ENCODE results near the gene MRPL37. TPM values are rescaled to one million over a fixed set of nuclear protein-coding genes. Genes with fewer than 3 reads are reported as not detected.

The MRPL37 gene
- polyA plus RNA-seq, 1 donor (not counting 4 experiments of a cell fraction or from before 2014, with no cell fraction given) = 30.9 TPM

DNA sequence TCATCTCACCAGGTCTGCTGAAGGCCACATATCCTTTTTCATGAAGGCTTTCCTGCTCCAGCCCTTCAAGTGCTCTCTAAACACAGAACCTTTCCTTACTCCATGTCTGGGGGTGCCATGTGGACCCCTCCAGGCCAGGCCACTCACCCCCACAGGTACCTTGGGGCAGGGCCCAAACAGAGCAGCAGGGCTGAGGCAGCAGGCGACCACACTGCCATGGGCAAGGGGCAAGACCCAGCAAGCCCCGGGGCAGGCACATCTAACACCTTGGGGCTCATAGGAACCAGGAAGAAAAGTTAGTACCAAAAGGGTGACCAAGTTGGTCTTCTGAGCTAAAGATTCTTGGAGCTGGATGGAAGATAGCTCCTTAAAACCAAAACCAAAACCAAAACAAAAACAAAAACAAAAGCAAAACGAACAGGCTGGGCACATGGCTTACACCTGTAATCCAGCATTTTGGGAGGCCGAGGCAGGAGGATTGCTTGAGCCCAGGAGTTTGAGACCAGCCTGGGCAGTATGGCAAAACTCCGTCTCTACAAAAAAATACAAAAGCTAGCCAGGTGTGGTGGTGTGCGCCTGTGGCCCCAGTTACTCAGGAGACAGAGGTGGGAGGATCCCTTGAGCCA is 63.7 kb downstream of the MRPL37 start:
- no peaks in the 10 kb centered on the region for H3K9me1 ChIP-seq (ENCODE audit: control insufficient read depth, extremely low read depth, insufficient read depth, low read length)
- H2AFZ ChIP-seq (ENCODE audit: control insufficient read depth, low read length) = no peak overlapping the region
- no peak overlapping the region for H3K27ac ChIP-seq (ENCODE audit: control insufficient read depth, insufficient read depth, low read length)
- no peaks in the 10 kb centered on the region for H3K79me2 ChIP-seq (ENCODE audit: control insufficient read depth, insufficient read depth, low read length)
- TF ChIP-seq, protein P1, sequence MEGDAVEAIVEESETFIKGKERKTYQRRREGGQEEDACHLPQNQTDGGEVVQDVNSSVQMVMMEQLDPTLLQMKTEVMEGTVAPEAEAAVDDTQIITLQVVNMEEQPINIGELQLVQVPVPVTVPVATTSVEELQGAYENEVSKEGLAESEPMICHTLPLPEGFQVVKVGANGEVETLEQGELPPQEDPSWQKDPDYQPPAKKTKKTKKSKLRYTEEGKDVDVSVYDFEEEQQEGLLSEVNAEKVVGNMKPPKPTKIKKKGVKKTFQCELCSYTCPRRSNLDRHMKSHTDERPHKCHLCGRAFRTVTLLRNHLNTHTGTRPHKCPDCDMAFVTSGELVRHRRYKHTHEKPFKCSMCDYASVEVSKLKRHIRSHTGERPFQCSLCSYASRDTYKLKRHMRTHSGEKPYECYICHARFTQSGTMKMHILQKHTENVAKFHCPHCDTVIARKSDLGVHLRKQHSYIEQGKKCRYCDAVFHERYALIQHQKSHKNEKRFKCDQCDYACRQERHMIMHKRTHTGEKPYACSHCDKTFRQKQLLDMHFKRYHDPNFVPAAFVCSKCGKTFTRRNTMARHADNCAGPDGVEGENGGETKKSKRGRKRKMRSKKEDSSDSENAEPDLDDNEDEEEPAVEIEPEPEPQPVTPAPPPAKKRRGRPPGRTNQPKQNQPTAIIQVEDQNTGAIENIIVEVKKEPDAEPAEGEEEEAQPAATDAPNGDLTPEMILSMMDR (optimal IDR thresholded peaks at IDR 0.05 in 1 of 3, IDR thresholded peaks at IDR 0.05 in 1 of 3, conservative IDR thresholded peaks at IDR 0.05 in 1 of 3; ENCODE audit: extremely low read depth in 1 of 3, insufficient read depth in 2 of 3, low read length in 3 of 3) = no peak
- TF ChIP-seq EZH2 (IDR thresholded peaks at IDR 0.05; ENCODE audit: low read length) = no peak
- H3K27me3 ChIP-seq (ENCODE audit: control insufficient read depth, extremely low read depth, insufficient read depth, low read length) = no peaks in the 10 kb centered on the region
- no peak overlapping the region for H3K9ac ChIP-seq (ENCODE audit: control insufficient read depth, extremely low read depth, insufficient read depth, low read length)
- H3K4me3 ChIP-seq (ENCODE audit: control insufficient read depth in 2 of 3, extremely low read depth in 1 of 3, insufficient read depth in 2 of 3, low read depth in 1 of 3, low read length in 3 of 3) = no peak overlapping the region
- DNase-seq (ENCODE audit: low read depth, low spot score) = no peak
- H4K20me1 ChIP-seq (ENCODE audit: control insufficient read depth, extremely low read depth, insufficient read depth, low read length) = no peaks in the 10 kb centered on the region
- no peak overlapping the region for H3K4me2 ChIP-seq (ENCODE audit: control insufficient read depth, extremely low read depth, insufficient read depth, low read depth, low read length)
- dilution Hi-C loops (cut with MboI; ENCODE audit: extremely low pct_ligation_motif_present, low sequenced_read_pairs) = no loop called here
- no peaks in the 10 kb centered on the region for H3K9me3 ChIP-seq (ENCODE audit: control insufficient read depth, low read depth, low read length)
- H3K4me1 ChIP-seq (ENCODE audit: control insufficient read depth, extremely low read depth, insufficient read depth, low read length) = peaks cover 8% of the 10 kb centered on the region
- no peak for FAIRE-seq
- H3K36me3 ChIP-seq (ENCODE audit: control insufficient read depth in 2 of 2, extremely low read depth in 1 of 2, insufficient read depth in 2 of 2, low read length in 2 of 2) = peaks cover 3 to 5% of the 10 kb centered on the region in 2 experiments

DNA sequence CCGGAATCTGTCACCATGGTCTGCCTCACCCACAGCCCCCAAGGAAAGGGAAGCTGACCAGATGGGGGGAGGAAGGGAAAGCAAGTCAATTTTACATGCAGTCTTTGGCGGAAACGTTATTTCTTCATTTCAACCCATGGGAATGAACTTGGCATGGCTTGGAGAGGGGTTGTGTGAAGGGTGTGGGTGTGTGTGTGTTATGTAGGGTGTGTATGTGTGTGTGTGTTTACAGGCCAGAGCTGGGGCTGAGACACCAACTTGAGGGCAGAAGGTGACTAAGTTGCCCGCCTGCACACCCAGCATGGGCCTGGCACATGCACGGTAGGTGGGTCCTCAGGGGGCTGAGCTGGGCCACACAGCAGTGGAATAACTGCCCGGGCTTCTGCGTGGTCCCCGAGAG is 65.2 kb downstream of the MRPL37 start:
- FAIRE-seq (no peak), DNase-seq (ENCODE audit: low read depth, low spot score) (no peak)
- Histone ChIP-seq H3K9me3 (ENCODE audit: control insufficient read depth, low read depth, low read length) (no peaks in the 10 kb centered on the region), H3K36me3 (ENCODE audit: control insufficient read depth in 2 of 2, extremely low read depth in 1 of 2, insufficient read depth in 2 of 2, low read length in 2 of 2) (peaks cover 3 to 5% of the 10 kb centered on the region in 2 experiments), H3K79me2 (ENCODE audit: control insufficient read depth, insufficient read depth, low read length) (no peaks in the 10 kb centered on the region), H3K4me2 (ENCODE audit: control insufficient read depth, extremely low read depth, insufficient read depth, low read depth, low read length) (no peak overlapping the region), H4K20me1 (ENCODE audit: control insufficient read depth, extremely low read depth, insufficient read depth, low read length) (no peaks in the 10 kb centered on the region), H3K4me1 (ENCODE audit: control insufficient read depth, extremely low read depth, insufficient read depth, low read length) (peaks cover 8% of the 10 kb centered on the region), H3K9ac (ENCODE audit: control insufficient read depth, extremely low read depth, insufficient read depth, low read length) (no peak overlapping the region), H3K4me3 (ENCODE audit: control insufficient read depth in 2 of 3, extremely low read depth in 1 of 3, insufficient read depth in 2 of 3, low read depth in 1 of 3, low read length in 3 of 3) (no peak overlapping the region), H3K27ac (ENCODE audit: control insufficient read depth, insufficient read depth, low read length) (no peak overlapping the region), H3K27me3 (ENCODE audit: control insufficient read depth, extremely low read depth, insufficient read depth, low read length) (no peaks in the 10 kb centered on the region), H2AFZ (ENCODE audit: control insufficient read depth, low read length) (no peak overlapping the region), H3K9me1 (ENCODE audit: control insufficient read depth, extremely low read depth, insufficient read depth, low read length) (no peaks in the 10 kb centered on the region)
- dilution Hi-C loops (cut with MboI; ENCODE audit: extremely low pct_ligation_motif_present, low sequenced_read_pairs) = no loop called here
- TF ChIP-seq, protein P1 (optimal IDR thresholded peaks at IDR 0.05 in 1 of 3, IDR thresholded peaks at IDR 0.05 in 1 of 3, conservative IDR thresholded peaks at IDR 0.05 in 1 of 3; ENCODE audit: extremely low read depth in 1 of 3, insufficient read depth in 2 of 3, low read length in 3 of 3) = no peak
- TF ChIP-seq EZH2 (IDR thresholded peaks at IDR 0.05; ENCODE audit: low read length) = no peak

Data from keratinocyte (primary cell).